SK-N-SH treated with all-trans-retinoic acid at 6 μM for 48 hours (cell line): ENCODE results near the gene SLC30A2.

Experiments used
- ARNTL ChIP-seq: fragments of 450-650 bp; formaldehyde crosslinking; IDR thresholded peaks from 2 replicates; pipeline ENCODE4 v1.5.0; 2020; ENCODE audit warnings: low read depth, mild to moderate bottlenecking, moderate library complexity, borderline replicate concordance
- BACH2 ChIP-seq: fragments of 250-450 bp; sonication (Bioruptor Pico); IDR thresholded peaks from 2 replicates; pipeline ENCODE4 v1.9.0; 2021; ENCODE audit warnings: mild to moderate bottlenecking, borderline replicate concordance
- CREB5 ChIP-seq: fragments of 250-450 bp; sonication (Bioruptor Pico); IDR thresholded peaks from 2 replicates; pipeline ENCODE4 v1.5.1; 2020; ENCODE audit warnings: low read depth, mild to moderate bottlenecking, moderate library complexity
- ESRRG ChIP-seq: fragments of 250-450 bp; sonication (Bioruptor Pico); IDR thresholded peaks from 2 replicates; pipeline ENCODE4 v1.6.1; 2021; ENCODE audit warnings: mild to moderate bottlenecking
- PATZ1 ChIP-seq: fragments of 250-450 bp; sonication (Bioruptor Pico); IDR thresholded peaks from 2 replicates; pipeline ENCODE4 v1.8.0; 2020; ENCODE audit warnings: mild to moderate bottlenecking, moderate library complexity, borderline replicate concordance
- RARB ChIP-seq: fragments of 250-450 bp; sonication (Bioruptor Pico); IDR thresholded peaks from 2 replicates; pipeline ENCODE4 v1.8.0; 2021; ENCODE audit warnings: mild to moderate bottlenecking, moderate library complexity
- TOX ChIP-seq: fragments of 250-450 bp; sonication (Bioruptor Pico); IDR thresholded peaks from 2 replicates; pipeline ENCODE4 v1.8.0; 2021; ENCODE audit warnings: mild to moderate bottlenecking, moderate library complexity, borderline replicate concordance
- ZFP3 ChIP-seq: fragments of 250-450 bp; sonication (Bioruptor Pico); IDR thresholded peaks from 2 replicates; pipeline ENCODE4 v1.5.0; 2020; ENCODE audit warnings: mild to moderate bottlenecking, moderate library complexity
- ZFP30 ChIP-seq: fragments of 450-650 bp; formaldehyde crosslinking; IDR thresholded peaks from 2 replicates; pipeline ENCODE4 v1.5.0; 2022; ENCODE audit warnings: mild to moderate bottlenecking, moderate library complexity
- ZNF70 ChIP-seq: fragments of 450-650 bp; formaldehyde crosslinking; IDR thresholded peaks from 2 replicates; pipeline ENCODE4 v1.5.0; 2020; ENCODE audit warnings: mild to moderate bottlenecking, moderate library complexity
- TF ChIP-seq, protein P1 (sequence below): fragments of 250-450 bp; sonication (Bioruptor Pico); IDR thresholded peaks from 2 replicates; pipeline ENCODE4 v1.5.0; 2020; ENCODE audit warnings: mild to moderate bottlenecking, moderate library complexity
- TF ChIP-seq, protein P2 (sequence below): fragments of 250-450 bp; sonication (Bioruptor Pico); IDR thresholded peaks from 2 replicates; pipeline ENCODE4 v1.5.1; 2021; ENCODE audit warnings: mild to moderate bottlenecking, moderate library complexity

DNA sequence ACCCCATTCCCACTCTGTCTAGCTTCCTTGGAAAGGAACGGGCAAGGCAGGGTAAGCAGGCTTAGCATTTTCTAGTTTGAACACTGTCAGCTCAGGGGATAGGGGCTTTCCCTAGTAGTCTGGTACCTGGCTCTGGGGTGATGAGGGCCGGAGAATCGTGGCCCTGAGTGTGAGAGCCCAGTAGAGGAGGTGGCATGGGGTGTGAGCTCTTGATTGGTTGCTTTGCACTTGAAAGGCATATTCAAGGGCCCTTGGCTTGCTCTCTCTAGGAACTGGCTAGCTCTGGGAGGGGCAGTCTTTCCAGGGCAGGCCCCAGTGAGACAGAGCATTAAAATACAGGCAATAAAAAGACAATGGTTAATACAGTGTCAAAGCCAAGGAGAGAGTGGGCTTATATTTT lies 35.1 kb downstream of the SLC30A2 start:
- no peak for TF ChIP-seq BACH2 (CRISPR knock-in tag)
- TF ChIP-seq ZFP3 (CRISPR knock-in tag), result no peak
- TF ChIP-seq ZFP30 (CRISPR knock-in tag), result no peak
- TF ChIP-seq, protein P1, sequence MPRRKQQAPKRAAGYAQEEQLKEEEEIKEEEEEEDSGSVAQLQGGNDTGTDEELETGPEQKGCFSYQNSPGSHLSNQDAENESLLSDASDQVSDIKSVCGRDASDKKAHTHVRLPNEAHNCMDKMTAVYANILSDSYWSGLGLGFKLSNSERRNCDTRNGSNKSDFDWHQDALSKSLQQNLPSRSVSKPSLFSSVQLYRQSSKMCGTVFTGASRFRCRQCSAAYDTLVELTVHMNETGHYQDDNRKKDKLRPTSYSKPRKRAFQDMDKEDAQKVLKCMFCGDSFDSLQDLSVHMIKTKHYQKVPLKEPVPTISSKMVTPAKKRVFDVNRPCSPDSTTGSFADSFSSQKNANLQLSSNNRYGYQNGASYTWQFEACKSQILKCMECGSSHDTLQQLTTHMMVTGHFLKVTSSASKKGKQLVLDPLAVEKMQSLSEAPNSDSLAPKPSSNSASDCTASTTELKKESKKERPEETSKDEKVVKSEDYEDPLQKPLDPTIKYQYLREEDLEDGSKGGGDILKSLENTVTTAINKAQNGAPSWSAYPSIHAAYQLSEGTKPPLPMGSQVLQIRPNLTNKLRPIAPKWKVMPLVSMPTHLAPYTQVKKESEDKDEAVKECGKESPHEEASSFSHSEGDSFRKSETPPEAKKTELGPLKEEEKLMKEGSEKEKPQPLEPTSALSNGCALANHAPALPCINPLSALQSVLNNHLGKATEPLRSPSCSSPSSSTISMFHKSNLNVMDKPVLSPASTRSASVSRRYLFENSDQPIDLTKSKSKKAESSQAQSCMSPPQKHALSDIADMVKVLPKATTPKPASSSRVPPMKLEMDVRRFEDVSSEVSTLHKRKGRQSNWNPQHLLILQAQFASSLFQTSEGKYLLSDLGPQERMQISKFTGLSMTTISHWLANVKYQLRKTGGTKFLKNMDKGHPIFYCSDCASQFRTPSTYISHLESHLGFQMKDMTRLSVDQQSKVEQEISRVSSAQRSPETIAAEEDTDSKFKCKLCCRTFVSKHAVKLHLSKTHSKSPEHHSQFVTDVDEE (CRISPR knock-in tag), result no peak
- TF ChIP-seq ZNF70 (CRISPR knock-in tag), result no peak
- TF ChIP-seq PATZ1 (CRISPR knock-in tag), result no peak
- TF ChIP-seq, protein P2, sequence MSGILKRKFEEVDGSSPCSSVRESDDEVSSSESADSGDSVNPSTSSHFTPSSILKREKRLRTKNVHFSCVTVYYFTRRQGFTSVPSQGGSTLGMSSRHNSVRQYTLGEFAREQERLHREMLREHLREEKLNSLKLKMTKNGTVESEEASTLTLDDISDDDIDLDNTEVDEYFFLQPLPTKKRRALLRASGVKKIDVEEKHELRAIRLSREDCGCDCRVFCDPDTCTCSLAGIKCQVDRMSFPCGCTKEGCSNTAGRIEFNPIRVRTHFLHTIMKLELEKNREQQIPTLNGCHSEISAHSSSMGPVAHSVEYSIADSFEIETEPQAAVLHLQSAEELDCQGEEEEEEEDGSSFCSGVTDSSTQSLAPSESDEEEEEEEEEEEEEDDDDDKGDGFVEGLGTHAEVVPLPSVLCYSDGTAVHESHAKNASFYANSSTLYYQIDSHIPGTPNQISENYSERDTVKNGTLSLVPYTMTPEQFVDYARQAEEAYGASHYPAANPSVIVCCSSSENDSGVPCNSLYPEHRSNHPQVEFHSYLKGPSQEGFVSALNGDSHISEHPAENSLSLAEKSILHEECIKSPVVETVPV (CRISPR knock-in tag), result no peak
- TF ChIP-seq RARB, result no peak
- no peak for TF ChIP-seq CREB5 (CRISPR knock-in tag)
- no peak for TF ChIP-seq ESRRG (CRISPR knock-in tag)
- no peak for TF ChIP-seq ARNTL (CRISPR knock-in tag)
- no peak for TF ChIP-seq TOX
